Ammon's horn (tissue), 1 donor: ENCODE measurements around the gene TERT.
"Not testable (repeated sequence)": the region's sequence is repeated elsewhere in the genome, so short reads cannot be mapped to it uniquely, and the experiment has no call there.

Source experiments
- DNase-seq: peaks from one replicate; pipeline ENCODE4 v3.0.0-alpha.2; 2016; ENCODE audit warnings: low spot score

Gene TERT

DNA sequence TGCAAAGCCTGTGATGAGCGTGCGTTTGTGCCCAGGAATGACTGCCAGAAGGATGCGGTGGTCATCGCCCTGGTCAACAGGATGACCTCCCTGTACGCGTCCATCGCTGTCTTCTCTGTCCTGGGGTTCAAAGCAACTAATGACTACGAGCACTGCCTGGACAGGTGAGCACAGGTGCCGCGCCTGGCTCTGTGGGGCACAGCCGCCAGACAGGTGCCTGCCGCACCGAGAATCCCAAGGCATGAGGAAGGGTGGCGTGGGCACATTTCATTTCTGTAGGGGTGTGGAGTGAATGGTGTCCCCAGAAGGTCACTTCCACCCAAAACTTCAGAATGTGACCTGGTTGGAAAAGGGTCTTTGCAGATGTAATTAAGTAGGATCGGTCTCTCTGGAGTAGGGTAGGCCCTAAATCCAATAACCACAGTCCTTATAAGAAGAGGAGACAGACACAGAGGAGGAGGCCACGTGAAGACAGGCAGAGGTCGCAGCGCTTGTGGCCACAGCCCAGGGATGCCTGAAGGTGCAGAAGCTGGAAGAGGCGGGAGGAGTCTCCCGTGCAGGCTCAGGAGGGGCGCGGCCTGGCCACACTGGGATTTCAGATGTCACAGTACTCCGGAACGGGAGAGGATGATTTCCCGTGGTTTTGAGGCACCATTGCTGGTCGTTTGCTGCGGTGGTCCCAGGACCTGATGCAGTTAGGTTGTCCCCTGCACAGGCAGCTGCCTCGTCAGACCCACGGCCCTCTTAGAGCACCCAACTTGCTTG, 54.2 kb downstream of the TERT start:
- no peak for DNase-seq

GRCh38 chr5:1239505-1240251, 55.2 kb downstream of the TERT start:
- DNase-seq, result no peak

DNA sequence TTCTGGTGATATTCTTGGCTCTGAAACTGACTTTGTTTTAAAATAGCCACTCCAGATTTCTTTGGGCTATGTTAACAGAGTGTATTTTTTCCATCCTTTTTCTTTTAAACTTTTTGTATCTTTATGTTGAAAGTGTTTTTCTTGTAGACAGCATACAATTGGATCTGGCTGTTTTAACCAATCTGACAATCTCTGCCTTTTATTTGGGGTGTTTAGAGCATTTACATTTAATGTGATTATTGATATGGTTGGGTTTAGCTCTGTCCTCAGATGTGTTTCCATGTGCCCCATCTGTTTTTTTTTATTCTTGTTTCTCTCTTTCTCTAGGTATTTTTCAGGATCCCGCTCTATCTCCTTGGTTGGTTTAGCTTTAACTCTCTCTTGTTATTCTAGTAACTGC, 59.0 kb downstream of the TERT start:
- DNase-seq, result no peak

DNA sequence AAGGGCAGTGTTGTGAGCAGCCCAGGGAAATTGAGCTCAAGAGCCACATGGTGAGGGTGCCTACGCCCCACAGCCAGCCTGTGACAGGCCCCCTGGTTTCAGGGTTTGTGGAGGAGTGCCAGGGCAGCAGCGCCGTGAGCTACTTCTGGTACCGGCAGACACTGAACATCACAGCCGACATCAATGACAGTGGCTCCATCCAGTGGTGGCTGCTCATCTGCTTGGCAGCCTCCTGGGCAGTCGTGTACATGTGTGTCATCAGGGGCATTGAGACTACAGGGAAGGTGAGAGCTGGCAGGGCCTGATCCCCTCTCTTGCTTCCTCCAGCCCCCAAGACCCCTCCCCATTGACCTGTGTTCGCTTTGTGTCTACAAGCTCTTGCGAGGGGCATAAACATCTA, 59.5 kb downstream of the TERT start:
- no peak for DNase-seq

DNA sequence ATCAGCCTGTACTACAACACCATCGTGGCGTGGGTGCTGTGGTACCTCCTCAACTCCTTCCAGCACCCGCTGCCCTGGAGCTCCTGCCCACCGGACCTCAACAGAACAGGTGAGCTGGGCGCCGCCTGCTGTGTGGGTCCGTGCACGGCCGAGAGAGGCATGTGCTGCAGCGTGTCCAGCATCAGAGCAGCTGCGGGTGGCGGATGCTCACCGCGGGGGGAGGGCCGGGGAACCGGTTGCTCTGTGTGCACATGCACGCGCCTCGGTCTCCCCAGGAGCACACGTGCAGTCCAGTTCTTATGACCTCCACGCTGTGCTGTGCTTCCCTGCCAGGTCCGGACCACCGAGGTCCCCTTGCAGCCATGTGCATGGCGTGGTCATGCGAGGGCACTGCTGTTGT, 62.1 kb downstream of the TERT start:
- DNase-seq, result no peak

GRCh38 chr5:1231354-1231905, 63.4 kb downstream of the TERT start:
- no peak for DNase-seq

GRCh38 chr5:1230551-1230950, 64.3 kb downstream of the TERT start:
- no peak for DNase-seq

DNA sequence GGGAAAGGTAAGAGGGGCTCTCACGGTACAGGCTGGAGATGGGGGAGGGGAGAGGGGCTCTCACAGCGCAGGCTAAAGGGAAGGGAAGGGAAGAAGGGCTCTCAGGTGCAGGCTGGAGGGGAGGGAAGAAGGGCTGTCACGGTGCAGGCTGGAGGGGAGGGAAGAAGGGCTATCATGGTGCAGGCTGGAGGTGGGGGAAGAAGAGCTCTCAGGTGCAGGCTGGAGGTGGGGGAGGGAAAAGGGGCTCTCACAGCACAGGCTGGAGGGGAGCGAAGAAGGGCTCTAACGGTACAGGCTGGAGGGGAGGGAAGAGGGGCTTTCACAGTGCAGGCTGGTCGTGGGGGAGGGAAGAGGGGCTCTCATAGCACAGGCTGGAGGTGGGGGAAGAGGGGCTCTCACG, 65.0 kb downstream of the TERT start:
- DNase-seq, result no peak

GRCh38 chr5:1229023-1229422, 65.8 kb downstream of the TERT start:
- not testable (repeated sequence) for DNase-seq

- no peak for DNase-seq
These were observed 66.7 kb downstream of the TERT start for GRCh38 chr5:1228120-1228519.

DNA sequence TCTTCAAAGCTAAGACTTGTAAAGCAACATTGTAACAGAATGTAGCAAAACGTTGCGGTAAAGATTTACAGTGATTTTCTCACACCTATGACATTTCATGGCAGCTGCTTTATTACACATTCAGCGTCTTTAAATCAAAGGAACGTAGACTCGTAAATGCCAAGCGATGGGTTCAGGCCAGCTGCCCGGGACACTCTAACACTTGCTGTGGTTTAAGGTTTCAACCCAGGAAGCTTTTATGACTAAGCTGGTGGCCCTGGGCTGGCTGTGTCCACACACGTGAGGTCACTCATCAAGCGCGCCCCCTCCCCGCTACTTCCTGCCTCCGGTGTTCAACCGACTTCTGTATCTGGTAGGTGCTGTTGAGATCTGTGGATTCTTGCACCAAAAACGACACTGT, 67.2 kb downstream of the TERT start:
- no peak for DNase-seq

- DNase-seq, result no peak
These were observed 67.9 kb downstream of the TERT start for GRCh38 chr5:1226839-1227581.

- DNase-seq, result no peak
These were observed 68.6 kb downstream of the TERT start for GRCh38 chr5:1226231-1226630.

GRCh38 chr5:1225081-1225480, 69.8 kb downstream of the TERT start, which contains the start of gene SLC6A18:
SLC6A18 (plus strand) TSS chr5:1225381; CDS start chr5:1225478, 97 bp downstream.
- DNase-seq, result no peak

DNA sequence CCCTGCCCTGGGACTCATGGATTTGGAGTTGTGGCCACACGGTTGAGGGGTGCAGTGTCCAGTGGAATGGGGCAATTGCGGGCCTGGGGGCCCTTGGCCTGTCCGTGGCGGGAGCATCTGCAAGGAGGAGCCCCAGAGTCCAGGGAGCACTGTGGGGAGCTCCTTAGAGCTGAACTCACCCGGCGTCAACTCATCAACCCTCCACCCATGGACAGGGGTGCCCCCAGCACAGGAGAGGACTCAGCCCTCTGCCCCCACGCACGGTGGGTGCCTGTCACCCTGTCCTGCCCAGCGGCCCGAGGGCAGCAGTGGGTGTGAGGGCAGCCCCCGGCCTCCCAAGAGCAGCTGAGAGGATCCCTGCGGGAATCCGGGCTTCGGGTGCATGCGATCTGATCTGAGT, 70.2 kb downstream of the TERT start:
- no peak for DNase-seq

DNA sequence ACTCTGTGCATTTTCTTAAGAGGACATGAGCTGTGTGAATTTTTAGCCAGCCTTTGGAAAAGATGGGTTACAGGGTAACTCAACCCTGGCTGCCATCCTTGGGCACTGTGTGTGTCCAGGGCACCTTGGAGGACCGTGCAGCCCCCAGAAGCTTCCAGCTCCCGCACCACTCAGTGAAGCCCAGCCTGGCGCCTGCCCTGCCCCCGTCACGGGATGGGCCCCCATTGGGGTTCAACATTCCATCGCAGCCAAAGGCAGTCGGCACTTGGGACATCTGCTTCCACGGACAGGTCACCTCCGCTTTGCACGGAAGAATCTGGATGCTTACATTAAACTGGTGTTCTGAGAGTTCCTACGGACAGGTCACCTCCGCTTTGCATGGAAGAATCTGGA, 71.6 kb downstream of the TERT start:
- no peak for DNase-seq

DNA sequence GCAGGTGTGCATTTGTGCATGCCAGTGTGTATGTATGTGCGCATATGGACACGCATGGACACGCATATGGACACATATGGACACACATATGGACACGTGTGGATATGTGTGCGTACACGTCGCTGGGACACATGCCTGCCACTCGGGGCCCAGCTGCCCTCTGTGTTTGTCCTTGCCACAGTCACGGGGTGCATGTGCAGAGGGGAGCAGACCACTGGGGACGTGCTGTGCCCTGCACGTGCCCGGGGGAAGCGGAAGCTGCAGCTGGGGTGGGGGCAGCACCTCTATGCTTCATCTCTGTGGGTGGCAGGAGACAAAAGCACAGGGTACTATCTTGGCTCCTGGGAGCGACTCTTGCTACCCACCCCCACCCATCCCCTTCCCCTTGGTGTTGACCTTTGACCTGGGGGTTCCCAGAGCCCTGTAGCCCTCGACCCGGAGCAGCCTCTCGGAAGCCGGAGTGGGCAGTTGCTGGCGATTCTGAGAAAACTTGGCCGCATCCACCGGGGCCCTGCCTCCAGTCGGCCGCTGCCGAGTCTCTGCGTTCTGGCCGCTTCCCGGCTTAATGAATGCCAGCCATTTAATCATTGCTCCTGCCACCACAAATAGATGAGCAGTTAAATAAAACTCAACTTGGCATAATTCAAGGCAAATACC, 72.1 kb downstream of the TERT start:
- no peak for DNase-seq

- no peak for DNase-seq
These were observed 72.7 kb downstream of the TERT start for GRCh38 chr5:1222147-1222546.

GRCh38 chr5:1221721-1222120, 73.1 kb downstream of the TERT start:
- no peak for DNase-seq

GRCh38 chr5:1220831-1221230, 74.0 kb downstream of the TERT start:
- no peak for DNase-seq

DNA sequence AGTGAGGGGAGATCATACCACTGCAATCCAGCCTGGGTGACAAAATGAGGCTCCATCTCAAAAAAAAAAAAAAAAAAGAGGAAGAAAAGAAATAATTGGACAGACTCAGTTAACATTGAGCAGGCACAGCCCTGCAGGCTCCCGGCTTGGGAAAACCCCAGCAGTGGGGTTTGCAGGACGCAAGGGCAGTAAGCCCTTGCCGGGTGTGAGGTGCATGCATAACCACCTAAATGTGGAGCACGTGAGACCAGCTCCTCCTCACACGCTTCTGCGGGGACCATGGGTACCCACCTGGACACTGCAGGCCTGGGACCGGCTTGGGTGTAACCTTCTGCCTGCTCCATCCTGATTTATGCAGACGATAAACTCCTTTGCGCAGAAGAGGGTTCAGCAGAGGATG, 74.5 kb downstream of the TERT start:
- DNase-seq, result no peak

- no peak for DNase-seq
These were observed 75.1 kb downstream of the TERT start for GRCh38 chr5:1219768-1220100.
